ENCODE results near the gene RIMS4. TPM values are rescaled to one million over a fixed set of nuclear protein-coding genes. Genes with fewer than 3 reads are reported as not detected.

The RIMS4 gene
- total and polyA plus RNA-seq, 9 of the 15 experiments (the other 6 are each of a cell fraction or from before 2014, with no cell fraction given) = 0.04 TPM; not detected in 8

DNA sequence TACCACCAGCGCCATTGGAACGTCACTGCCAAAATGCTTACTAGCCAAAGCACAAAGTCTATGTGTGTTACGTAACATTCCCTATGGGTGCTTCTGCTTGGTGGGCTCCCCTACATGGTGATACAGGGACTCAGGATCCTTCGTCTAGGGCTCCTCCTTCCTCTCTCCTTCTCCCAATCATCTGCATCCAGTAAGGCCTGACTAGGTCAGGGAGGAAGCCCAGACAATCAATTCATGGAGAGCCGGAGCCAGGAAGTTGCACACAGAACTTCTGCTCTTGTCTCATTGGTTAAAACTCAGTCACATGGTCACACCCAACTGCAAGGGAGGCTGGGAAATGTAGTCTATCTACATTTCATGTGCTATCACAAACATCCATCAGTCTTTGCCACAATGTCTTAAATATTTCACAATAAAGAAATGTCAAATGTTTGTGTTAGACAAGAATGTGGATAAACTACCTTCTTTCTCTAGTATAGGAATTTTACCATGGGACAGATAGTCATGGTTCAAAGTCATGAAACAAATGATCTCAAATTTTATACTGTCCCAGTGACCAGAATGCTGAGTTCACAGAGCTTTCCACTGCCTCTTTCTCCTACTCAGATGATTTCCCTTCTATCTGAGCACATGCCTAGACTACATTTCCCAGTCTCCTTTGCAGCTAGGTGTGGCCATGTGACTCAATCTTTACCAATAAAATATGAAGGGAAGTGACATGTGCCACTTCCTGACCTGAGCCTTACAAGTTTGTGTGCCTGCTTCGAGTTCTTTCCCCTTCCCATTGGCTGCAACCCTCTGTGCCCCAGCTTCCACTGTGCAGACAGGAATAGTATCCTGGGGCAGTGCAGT lies 74.0 kb downstream of the RIMS4 start (continued):
- TF ChIP-seq, protein P1, sequence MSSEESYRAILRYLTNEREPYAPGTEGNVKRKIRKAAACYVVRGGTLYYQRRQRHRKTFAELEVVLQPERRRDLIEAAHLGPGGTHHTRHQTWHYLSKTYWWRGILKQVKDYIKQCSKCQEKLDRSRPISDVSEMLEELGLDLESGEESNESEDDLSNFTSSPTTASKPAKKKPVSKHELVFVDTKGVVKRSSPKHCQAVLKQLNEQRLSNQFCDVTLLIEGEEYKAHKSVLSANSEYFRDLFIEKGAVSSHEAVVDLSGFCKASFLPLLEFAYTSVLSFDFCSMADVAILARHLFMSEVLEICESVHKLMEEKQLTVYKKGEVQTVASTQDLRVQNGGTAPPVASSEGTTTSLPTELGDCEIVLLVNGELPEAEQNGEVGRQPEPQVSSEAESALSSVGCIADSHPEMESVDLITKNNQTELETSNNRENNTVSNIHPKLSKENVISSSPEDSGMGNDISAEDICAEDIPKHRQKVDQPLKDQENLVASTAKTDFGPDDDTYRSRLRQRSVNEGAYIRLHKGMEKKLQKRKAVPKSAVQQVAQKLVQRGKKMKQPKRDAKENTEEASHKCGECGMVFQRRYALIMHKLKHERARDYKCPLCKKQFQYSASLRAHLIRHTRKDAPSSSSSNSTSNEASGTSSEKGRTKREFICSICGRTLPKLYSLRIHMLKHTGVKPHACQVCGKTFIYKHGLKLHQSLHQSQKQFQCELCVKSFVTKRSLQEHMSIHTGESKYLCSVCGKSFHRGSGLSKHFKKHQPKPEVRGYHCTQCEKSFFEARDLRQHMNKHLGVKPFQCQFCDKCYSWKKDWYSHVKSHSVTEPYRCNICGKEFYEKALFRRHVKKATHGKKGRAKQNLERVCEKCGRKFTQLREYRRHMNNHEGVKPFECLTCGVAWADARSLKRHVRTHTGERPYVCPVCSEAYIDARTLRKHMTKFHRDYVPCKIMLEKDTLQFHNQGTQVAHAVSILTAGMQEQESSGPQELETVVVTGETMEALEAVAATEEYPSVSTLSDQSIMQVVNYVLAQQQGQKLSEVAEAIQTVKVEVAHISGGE (CRISPR knock-in tag; IDR thresholded peaks at IDR 0.05) = peak in 1 of 3 experiments; percentile 91; a peak in 2 of 6 replicates
- TF ChIP-seq CCNT2 (IDR thresholded peaks at IDR 0.05; ENCODE audit: borderline replicate concordance, extremely low read depth, insufficient read length, low read depth, low read length) = no peak
- peak; percentile 64; the same call in 1 of the 2 replicates for TF ChIP-seq MBD2 (IDR thresholded peaks at IDR 0.05; ENCODE audit: borderline replicate concordance, low read depth)
- TF ChIP-seq, protein P2, sequence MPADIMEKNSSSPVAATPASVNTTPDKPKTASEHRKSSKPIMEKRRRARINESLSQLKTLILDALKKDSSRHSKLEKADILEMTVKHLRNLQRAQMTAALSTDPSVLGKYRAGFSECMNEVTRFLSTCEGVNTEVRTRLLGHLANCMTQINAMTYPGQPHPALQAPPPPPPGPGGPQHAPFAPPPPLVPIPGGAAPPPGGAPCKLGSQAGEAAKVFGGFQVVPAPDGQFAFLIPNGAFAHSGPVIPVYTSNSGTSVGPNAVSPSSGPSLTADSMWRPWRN (IDR thresholded peaks at IDR 0.05; ENCODE audit: low read depth) = no peak
- TF ChIP-seq FOS (IDR thresholded peaks at IDR 0.05; ENCODE audit: extremely low read depth, insufficient read length) = peak; percentile 68
- TF ChIP-seq SRSF9 (IDR thresholded peaks at IDR 0.05; ENCODE audit: borderline replicate concordance, low read depth, low read length) = no peak
- TF ChIP-seq PHF8 (IDR thresholded peaks at IDR 0.05; ENCODE audit: borderline replicate concordance, low read length) = no peak
- peak; percentile 69; the same call in 1 of the 2 replicates for TF ChIP-seq TOE1 (IDR thresholded peaks at IDR 0.05; ENCODE audit: borderline replicate concordance)
- TF ChIP-seq TOE1 (CRISPR knock-in tag; IDR thresholded peaks at IDR 0.05; ENCODE audit: borderline replicate concordance, low read depth) = no peak
- TF ChIP-seq, protein P3, sequence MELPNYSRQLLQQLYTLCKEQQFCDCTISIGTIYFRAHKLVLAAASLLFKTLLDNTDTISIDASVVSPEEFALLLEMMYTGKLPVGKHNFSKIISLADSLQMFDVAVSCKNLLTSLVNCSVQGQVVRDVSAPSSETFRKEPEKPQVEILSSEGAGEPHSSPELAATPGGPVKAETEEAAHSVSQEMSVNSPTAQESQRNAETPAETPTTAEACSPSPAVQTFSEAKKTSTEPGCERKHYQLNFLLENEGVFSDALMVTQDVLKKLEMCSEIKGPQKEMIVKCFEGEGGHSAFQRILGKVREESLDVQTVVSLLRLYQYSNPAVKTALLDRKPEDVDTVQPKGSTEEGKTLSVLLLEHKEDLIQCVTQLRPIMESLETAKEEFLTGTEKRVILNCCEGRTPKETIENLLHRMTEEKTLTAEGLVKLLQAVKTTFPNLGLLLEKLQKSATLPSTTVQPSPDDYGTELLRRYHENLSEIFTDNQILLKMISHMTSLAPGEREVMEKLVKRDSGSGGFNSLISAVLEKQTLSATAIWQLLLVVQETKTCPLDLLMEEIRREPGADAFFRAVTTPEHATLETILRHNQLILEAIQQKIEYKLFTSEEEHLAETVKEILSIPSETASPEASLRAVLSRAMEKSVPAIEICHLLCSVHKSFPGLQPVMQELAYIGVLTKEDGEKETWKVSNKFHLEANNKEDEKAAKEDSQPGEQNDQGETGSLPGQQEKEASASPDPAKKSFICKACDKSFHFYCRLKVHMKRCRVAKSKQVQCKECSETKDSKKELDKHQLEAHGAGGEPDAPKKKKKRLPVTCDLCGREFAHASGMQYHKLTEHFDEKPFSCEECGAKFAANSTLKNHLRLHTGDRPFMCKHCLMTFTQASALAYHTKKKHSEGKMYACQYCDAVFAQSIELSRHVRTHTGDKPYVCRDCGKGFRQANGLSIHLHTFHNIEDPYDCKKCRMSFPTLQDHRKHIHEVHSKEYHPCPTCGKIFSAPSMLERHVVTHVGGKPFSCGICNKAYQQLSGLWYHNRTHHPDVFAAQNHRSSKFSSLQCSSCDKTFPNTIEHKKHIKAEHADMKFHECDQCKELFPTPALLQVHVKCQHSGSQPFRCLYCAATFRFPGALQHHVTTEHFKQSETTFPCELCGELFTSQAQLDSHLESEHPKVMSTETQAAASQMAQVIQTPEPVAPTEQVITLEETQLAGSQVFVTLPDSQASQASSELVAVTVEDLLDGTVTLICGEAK (IDR thresholded peaks at IDR 0.05) = peak; percentile 77
- TF ChIP-seq, protein P3 (CRISPR knock-in tag; IDR thresholded peaks at IDR 0.05) = no peak
- TF ChIP-seq FIP1L1 (IDR thresholded peaks at IDR 0.05; ENCODE audit: low read depth, low read length, poor library complexity, severe bottlenecking) = no peak
